ENCODE results near the gene RC3H2.

- TF ChIP-seq POLR2A (IDR thresholded peaks at IDR 0.05; ENCODE audit: low read depth, low read length): no peak
- no peak for TF ChIP-seq TAF1 (IDR thresholded peaks at IDR 0.05; ENCODE audit: low read depth, low read length)
- no peak for TF ChIP-seq POLR2AphosphoS5 (IDR thresholded peaks at IDR 0.05; ENCODE audit: low read depth, low read length)
- no peak for TF ChIP-seq POU2F2 (IDR thresholded peaks at IDR 0.05; ENCODE audit: low read depth, low read length)
- no peak for TF ChIP-seq SPI1 (IDR thresholded peaks at IDR 0.05; ENCODE audit: low read depth, low read length)
Observed at GRCh38 chr9:122832194-122832593, 73.0 kb downstream of the RC3H2 start.

Measured in GM12891 (cell line).